Amniotic epithelial cell (primary cell): ENCODE data around the gene SLC44A5.
"Not testable (repeated sequence)": the region's sequence is repeated elsewhere in the genome, so short reads cannot be mapped to it uniquely, and the experiment has no call there.

ENCODE experiments used
- DNase-seq: peaks from one replicate; pipeline ENCODE4 v3.0.0-alpha.2; 2010; ENCODE audit warnings: low read depth

The SLC44A5 gene

DNA sequence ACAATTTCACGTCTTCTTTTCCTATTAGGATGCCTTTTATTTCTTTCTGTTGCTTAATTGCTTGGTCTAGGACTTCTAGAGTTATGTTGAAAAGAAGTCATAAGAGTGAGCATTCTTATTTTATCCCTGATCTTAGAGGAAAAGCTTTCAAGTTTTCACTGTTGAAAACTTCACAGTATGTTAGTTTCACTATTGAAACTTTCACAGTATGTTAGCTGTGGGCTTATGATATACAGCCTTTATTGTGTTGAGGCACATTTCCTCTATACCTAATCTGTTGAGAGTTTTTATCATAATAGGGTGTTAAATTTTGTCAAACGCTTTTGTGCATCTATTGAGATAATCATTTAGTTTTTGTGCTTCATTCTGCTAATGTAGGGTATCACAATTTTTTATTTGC, 249.7 kb downstream of the SLC44A5 start:
- DNase-seq: no peak

DNA sequence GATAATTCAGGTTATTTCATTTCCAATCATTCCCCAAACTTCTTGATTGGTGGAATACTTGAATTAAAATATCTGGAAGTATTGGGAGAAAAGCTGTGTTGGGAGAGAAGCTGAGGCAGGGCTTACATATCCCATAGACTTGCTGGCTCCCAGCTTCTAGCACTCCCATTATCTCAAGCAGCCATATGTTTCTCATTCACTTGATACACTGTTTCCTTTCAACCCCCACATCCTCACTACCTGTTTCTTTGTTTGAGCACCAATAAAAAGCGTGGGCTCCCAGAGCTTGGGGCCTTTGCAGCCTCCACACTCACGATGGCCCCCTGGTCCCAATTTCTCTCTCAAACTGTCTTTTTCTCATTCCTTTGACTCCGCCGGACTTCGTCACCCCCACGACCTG, 256.6 kb downstream of the SLC44A5 start:
- not testable (repeated sequence) for DNase-seq

DNA sequence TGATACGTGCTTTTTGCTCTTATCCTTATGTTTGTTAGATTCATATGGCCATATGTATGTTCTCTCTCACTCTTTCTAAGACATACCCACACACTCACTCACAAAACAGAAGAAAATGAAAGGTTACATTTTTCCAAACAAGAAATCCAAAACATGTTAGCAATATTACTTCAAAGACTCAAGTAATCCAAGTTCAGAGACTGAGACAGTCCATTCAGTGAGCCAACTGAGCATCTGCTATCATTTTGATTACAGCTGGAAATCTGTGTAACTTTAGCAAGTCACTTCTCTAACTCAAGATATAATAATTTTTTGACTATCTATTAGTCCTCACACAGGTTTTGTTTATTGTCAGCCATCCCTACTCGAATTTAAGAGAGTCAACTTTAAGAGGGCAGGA, 257.9 kb downstream of the SLC44A5 start:
- DNase-seq: no peak

DNA sequence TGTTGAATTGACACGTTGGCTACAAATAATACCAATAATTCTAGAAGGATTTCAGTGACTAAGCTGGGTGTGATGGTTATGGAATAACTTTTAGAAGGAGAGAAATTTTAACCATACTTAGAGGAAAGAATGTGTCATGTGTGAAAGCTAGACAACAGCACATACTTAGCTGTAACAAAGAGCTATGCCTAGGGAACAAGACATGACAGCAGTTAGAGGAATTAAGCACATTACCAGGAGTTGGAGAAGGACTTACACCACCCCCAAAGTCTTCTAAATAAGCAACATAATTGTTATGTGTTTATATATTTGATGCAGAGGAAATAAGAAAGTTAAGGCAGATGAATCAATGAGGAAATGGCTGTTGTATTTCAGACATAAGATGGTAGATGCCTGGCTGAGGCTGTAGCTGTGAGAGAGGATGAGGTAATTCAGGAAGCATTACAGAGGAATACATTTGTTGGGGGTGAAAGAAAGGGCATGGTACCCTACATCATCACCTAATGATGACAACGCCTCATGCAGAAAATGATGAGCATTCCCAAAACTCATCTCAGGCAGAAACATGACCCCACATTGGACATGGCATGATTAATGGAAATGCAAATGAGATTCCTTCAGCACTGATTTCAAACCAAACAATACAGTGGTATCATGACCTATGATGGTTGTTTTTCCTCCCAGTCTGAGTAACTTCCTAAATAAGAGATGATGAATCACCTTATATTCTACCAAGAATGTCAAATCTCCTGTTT, 265.2 kb downstream of the SLC44A5 start:
- DNase-seq: no peak

DNA sequence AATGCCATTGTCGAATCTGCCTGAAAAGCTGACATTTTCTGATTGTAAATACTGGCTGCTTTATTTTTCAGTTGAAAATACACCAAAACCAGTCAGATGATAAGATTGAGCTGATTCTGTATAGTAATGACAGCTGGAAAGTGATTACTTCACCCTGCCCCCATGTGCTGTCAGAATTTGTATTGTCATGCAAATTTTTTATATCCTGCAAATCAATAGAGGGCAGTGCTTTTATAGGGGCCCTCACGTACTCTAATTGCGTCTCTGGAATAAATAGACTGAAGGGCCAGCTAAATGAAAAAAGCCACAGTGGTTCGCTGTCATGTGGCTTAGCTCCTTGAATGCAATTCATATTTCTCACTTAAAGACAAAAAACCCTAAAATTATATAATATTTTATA, 268.1 kb downstream of the SLC44A5 start:
- no peak for DNase-seq

DNA sequence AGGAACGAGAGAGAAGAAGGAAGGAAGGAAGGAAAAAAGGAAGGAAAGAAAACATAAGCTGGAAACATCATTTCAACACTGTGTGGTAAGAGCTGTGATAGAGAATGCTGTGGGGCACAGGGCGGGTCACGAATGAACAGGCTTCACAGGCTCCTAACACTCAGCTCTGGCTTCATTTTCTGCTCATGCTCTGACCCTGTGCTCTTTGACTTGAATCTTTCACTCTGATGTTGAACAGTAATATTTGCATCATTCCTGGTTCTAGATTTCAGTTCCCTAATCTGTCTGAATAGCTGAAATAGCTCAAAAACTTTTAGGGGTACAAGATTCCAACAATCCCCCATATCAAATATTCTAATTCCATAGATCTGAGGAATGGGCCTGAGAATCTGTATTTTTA, 269.4 kb downstream of the SLC44A5 start:
- no peak for DNase-seq

DNA sequence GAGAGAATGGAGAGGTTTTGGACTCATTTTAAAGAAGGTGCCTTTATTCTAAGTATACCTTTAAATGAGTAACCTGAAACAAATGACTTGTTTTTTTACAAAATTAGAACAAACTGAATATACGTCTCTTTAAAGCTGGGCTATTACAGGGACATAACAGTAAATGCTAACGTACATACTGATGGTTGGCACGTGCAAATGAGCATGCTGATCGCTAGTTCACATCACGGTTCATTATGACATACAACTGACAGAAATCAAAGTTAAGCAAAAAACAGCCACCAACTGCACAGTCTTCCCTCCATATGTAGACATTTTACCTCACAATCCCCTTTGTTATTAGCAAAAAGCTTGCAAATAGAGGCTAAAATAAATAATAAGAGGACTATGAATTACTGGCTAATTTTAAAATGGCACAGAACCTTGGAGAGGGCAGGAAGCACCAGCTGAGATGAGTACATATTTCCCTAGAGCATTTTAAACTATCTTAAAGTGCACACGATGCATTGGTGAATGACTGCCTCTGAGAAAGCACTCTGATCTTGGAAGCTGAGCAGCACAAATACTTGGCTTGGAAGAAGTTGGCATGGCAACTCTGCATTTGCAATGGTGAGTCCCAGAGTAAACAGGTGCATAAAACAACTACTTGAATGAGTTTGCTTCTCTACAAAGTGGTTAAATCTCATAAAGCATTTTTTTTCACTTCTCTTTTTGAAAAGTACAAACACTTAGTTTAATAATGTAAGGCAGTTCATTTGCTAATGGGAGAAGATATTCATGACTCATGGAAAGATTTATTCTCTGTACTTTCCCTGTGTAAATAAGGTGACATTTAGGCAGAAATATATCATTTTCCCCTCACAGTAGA, 272.1 kb downstream of the SLC44A5 start:
- DNase-seq: no peak

DNA sequence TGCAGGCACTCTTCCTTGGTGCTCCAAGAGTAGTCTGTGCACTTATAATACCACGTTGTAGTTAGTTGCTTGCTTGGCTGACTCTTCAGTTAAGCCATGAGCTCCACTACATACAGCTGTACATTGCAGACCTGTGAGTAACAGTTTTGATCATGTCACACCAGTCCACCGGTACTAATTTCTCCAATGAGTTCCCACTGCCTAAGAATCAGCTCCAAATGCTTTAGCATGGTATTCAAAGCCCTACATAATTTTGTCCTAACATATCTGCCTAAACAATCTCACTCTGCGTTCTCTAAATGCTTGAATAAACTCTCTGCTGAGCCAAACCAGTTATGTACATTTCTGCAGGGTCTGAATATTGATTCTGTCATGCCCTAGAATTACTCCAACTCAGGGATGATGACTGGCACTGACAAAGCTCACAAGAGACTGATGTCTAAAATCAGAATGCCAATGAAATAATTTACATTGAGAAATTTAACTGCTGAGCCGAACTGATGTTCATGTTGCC, 276.0 kb downstream of the SLC44A5 start:
- DNase-seq: no peak

DNA sequence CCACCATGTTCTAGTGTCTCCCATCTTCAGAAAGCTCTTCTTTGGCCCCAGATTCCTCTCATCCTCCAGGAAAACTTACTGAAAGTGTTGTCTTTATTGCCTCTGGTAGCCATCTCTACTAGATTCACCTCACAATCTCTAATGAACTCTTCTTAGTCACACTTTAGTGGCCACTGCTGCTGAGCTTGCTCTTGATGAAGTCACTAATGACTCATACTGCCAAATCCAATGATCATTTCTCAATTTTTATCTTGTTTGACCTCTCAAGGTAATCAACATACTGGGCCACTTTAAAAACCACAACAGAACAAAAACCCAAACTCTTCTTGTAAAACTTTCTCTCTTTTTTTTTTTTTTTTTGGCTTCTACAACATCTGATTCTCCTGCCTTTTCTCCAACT, 280.3 kb downstream of the SLC44A5 start:
- no peak for DNase-seq

DNA sequence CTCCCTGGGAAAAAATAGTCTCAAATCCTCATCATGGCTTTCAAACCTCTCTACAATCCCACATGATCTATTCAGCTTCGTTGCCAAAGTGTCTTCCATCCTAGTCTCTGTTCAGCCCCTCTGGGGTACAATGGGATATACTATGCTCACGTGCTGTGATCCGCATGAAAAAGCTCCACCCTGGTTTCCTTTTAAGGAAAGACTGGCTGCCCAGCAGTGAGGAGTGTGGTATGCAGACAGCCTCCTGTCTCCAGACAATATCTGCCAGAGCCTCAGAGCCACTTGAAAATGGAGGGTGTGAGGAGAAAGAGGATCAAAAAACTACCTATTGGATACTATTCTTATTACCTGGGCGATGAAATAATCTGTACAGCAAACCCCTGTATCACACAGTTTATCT, 282.2 kb downstream of the SLC44A5 start:
- no peak for DNase-seq

DNA sequence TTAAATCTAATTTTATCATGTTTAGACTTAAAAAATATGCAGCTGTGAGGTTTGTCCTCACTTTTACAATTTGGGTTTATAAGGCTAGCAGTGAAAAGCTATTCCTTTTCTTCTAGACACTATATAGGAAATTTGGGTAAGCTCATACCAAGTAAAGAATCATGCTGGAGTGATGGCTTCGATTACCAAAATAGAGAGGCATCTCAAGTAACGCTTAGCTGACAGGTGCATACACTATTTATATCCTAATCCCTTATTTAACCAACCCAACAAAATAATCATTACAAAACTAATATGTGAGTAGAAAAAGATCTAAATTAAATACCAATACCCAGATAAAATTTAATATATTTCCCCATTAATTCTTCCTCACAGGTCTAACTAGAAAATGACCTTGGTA, 283.5 kb downstream of the SLC44A5 start:
- no peak for DNase-seq

DNA sequence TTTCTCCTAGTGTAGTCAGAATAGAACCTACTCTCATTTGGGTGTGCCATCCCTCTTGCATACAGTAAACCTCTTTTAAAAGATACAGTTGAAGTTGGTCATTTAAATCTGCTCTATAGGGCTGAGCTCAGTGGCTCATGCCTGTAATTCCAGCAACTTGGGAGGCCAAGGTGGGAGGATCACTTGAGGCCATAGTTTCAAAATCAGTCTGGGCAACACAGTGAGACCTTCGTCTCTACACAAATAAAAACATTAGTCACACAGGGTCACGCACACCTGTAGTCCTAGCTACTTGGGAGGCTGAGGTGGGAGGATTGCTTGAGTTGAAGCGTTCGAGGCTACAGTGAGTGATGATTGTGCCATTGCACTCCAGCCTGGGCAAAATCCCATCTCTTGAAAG, 292.9 kb downstream of the SLC44A5 start:
- DNase-seq: no peak

DNA sequence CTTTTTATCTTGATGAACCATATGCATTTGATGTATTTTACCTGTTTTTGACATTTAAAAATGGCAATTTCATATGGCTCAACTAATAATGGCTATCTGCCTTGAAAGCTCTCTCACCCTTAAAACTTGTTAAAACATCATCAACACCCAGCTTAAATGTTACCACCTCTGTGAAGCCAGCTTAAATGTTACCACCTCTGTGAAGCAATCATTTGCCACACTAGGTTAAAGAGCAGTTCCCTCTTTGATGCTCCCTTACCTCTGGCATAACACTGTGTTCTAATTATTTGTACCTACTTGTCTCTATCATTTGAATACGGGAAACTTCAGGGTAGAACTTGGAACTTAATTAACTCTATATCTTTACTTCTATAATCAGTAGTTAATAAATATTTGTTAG, 294.7 kb downstream of the SLC44A5 start:
- no peak for DNase-seq

DNA sequence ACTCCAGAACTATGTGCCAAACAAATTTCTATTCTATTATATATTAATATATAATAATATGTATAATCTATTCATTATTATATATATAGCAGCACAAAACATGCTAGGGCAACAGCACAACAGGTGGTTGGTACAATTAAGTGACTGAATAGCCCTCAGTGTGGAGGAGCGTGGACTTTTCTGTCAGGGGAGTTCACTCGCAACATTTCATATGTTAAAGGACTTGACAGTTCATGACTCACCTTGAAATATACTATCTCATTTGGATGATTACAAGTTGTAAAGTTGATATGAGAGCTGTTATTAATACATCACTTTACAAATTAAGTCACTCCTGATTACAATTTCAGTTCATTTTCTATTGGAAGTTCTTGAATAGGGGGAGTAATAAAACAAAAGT, 298.3 kb downstream of the SLC44A5 start:
- DNase-seq: no peak

DNA sequence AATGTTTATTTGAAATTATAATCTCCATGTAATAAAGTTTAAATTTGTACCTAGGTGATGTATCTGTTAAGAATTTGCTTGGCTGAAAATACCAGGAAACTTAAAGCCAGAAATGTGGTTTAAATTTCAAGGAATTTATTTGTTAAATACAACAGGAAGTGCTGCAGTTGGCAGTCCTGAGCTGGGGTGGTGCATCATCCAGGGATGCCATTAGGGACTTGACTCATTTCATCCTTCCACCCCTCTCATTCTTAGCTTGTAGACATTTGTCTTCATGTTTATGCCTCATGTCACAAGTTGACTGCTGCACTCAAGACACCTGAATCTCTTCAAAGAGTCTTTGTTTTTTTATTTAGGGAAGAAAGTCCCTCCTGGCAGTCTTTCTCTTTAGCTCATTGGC, 300.8 kb downstream of the SLC44A5 start:
- no peak for DNase-seq

DNA sequence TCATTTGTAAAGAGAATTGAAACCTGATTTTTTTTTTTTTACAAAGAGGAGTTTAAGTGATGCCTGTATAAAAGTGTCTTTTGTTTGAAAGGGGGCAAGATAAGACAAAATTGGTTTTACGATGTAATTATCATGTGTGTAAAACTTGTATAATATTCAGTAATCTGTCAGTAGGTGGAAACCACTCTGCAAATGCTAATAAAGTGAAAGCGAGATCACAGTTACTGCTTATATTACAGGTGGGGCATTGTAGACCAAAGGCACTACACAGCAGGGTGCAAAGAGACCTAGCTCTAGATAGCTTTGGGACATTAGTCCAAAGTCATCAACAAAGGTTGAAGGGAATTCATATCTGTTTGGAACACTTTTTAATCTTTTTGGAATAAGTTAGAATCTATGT, 302.5 kb downstream of the SLC44A5 start:
- DNase-seq: no peak

DNA sequence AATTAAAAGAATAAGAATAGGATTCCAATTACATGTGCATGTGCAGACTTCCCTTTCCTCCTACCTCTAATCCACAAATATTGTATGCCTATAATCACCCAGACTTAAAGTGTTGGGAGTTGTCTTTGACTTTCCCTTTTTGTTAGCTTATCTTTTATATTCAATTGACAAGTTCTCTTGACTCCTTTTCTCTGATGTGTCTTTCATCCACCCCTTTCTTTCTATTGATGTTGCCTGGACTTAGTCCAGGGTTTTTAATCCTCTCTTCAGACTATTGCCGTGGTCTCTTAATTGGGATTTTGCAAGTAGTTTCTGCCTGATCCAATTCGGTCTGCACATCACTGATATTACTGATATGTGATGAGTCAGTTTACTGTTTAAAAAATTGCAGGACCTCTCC, 305.9 kb downstream of the SLC44A5 start:
- no peak for DNase-seq

DNA sequence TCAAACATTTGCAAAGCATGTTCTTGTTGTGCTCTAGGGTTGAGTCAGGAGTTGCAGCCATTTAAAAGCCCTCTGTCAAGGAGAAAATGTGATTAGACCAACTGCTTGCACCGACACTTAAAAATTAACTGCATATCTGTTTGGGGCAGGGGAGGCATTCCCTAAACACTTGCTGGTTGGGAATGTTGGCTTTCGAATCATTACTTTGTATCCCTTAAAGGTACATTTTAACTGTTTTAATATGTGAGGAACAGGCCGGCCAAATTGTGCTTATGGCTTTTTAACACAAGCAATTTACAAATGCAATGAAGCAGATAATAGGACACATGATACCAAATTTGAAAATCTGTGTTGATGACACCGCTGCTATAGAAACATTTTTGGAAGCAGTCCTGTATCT, 317.6 kb downstream of the SLC44A5 start:
- no peak for DNase-seq

DNA sequence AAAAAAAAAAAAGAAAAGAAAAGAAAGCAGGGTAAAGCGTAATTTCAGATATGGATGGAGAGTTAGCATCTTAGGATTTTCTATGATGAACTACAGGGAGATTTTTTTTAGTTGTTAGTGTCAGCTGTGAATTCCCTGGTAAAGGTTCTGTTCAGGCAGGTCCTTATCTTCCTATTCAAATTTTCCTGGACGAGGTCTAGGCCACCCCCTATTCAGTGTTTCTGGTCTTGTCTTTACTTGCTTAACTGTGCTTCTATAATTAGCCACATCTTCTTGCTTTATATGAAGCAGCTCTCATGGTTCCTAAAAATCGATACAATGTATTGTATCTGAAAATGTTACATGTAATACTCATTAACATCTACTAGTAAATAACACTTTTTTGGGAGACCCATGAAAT, 318.9 kb downstream of the SLC44A5 start:
- DNase-seq: no peak

DNA sequence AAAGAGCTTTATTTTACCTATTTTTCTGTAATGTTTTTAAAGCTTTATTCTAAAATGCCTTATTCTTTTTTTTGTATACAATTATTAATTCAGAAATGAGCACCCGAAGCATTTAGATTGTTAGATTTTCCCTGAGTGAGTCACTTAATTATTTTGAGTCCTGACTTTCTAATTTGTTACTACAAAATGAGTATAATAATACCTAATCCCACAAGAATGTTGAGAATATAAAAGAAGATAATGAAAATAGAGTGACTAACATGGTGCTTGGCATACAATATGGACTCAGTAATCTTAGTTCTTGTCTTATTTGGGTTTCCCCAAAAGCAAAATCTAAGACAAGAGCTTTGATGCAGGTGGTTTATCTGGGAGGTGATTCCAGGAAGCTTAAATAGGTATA, 334.5 kb downstream of the SLC44A5 start:
- DNase-seq: no peak

DNA sequence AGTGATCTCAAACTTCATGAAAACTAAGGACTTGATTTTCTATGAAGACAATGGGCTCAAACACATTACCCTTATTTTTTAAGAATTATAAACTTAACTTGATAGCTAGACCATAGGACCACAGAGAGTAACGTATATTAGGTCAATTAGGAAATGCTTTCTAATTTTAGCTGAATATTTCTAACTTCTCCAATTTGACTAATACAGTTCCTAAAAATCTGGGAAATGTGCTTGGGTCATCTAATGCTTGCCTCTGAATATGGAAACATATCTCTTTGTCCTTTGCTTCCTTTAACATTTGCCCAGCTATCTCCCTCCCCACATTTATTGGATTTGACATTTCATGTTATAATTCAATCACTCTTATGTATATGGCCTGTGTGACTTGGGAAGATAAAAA, 335.3 kb downstream of the SLC44A5 start:
- DNase-seq: no peak

DNA sequence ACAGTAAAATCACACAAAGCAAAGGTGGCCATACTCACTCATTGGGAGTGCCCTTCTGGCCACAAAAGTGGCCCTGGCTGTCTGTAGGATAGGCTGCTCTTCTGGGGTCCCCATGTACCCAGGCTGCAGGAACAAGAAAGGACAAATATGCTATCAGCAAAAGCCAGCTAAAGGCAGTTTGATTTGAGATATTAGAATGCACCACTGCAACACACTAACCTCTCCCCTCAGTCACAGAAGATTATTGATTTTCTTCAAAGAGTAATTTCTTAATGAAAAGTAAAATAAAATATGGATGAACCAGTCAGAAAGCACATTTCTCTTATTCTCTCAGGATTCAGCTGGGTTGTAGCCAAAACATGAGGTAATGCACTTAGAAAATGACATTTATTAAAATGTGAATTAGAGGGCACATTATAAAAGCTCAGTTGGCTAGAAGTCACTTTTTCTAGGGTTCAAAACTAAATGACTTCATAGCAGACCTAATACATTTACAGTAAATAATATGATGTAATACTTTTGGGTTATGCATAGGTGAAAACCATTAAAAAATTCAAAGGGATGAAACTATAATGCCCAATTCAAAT, 335.9 kb downstream of the SLC44A5 start:
- no peak for DNase-seq

DNA sequence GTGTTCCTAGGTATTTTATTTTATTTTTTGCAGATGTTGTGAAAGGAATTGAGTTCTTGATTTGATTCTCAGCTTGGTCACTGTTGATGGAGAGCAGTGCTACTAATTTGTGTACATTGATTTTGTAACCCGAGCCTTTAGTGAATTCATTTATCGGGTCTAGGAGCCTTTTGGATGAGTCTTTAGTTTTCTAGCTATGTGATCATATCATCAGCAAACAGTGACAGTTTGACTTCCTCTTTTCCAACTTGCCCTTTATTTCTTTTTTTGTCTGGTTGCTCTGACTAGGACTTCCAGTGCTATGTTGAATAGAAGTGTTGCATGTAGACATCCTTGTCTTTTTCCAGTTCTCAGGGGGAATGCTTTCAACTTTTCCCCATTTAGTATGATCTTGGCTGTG, 337.8 kb downstream of the SLC44A5 start:
- no peak for DNase-seq
